ENCODE measurements around the gene MRPL16.
"Not testable (repeated sequence)": the region's sequence is repeated elsewhere in the genome, so short reads cannot be mapped to it uniquely, and the experiment has no call there.

DNA sequence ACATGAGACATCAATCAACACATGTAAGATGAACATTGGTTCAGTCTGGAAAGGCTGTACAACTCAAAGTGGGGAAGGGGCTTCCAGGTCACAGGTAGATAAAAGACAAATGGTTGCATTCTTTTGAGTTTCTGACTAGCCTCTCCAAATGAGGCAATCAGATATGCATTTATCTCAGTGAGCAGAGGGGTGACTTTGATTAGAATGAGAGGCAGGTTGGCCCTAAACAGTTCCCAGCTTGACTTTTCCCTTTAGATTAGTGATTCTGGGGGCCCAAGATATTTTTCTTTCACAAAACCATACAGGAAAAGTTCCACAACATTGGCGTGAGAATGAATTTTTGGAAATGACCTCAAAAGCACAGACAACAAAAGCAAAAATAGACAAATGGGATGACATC lies 5.9 kb upstream of the MRPL16 start:
- TF ChIP-seq, protein P1, sequence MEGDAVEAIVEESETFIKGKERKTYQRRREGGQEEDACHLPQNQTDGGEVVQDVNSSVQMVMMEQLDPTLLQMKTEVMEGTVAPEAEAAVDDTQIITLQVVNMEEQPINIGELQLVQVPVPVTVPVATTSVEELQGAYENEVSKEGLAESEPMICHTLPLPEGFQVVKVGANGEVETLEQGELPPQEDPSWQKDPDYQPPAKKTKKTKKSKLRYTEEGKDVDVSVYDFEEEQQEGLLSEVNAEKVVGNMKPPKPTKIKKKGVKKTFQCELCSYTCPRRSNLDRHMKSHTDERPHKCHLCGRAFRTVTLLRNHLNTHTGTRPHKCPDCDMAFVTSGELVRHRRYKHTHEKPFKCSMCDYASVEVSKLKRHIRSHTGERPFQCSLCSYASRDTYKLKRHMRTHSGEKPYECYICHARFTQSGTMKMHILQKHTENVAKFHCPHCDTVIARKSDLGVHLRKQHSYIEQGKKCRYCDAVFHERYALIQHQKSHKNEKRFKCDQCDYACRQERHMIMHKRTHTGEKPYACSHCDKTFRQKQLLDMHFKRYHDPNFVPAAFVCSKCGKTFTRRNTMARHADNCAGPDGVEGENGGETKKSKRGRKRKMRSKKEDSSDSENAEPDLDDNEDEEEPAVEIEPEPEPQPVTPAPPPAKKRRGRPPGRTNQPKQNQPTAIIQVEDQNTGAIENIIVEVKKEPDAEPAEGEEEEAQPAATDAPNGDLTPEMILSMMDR (IDR thresholded peaks at IDR 0.05) = not testable (repeated sequence)
- TF ChIP-seq, protein P2, sequence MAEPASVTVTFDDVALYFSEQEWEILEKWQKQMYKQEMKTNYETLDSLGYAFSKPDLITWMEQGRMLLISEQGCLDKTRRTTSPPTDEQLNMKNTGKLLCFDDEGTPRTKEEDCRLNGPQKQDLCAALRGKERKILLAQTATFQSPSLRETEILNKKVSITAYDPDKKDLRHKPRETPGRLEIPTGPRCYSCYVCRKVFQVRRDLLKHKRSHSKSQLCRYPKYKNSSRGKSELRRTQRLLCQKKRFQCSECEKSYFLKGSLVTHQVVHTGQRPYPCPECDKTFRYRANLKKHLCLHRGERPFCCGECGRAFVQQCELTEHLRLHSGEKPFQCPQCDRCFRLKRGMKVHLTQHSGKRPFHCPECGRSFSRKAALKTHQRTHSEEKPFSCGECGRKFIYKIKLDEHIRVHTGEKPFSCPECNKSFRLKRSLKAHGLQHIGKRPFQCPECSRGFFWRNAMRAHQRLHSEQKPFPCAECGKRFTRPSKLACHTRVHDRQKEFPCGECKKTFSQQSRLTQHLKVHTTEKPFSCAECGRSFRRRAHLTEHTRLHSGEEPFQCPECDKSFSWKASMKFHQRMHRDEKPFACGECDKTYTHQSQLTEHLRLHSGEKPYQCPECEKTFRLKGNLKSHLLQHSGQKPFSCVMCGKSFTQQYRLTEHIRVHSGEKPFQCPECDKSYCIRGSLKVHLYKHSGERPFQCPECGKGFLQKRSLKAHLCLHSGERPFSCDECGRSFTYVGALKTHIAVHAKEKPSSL (CRISPR knock-in tag; conservative IDR thresholded peaks at IDR 0.05) = not testable (repeated sequence)
- TF ChIP-seq, protein P3, sequence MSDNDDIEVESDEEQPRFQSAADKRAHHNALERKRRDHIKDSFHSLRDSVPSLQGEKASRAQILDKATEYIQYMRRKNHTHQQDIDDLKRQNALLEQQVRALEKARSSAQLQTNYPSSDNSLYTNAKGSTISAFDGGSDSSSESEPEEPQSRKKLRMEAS (CRISPR knock-in tag; IDR thresholded peaks at IDR 0.05) = not testable (repeated sequence)
- TF ChIP-seq TEAD4, NR2C2, MYBL2, ZNF232 (CRISPR knock-in tag; IDR thresholded peaks at IDR 0.05): not testable (repeated sequence)
